Neural progenitor cell (in vitro differentiated cells): ENCODE data around the gene GDF10. TPM values are rescaled to one million over a fixed set of nuclear protein-coding genes. Genes with fewer than 3 reads are reported as not detected.

ENCODE experiments used
- DNase-seq: peaks from one replicate; pipeline ENCODE4 v3.0.0-alpha.2; 2016; ENCODE audit warnings: low spot score
- H2AFZ ChIP-seq: fragments of 200-600 bp; sonication (generic); replicated peaks from 2 replicates; pipeline ENCODE4 v1.6.1; 2016; ENCODE audit warnings: antibody characterized with exemption
- H3F3A ChIP-seq: fragments of 200-600 bp; sonication (generic); 2 replicates; pipeline ENCODE4 v1.6.1; 2016; ENCODE audit warnings: antibody characterized with exemption, low read depth
- H3K27ac ChIP-seq: fragments of 200-600 bp; sonication (generic); 2 replicates; pipeline ENCODE4 v1.5.1; 2016; ENCODE audit warnings: mild to moderate bottlenecking
- H3K27me3 ChIP-seq: fragments of 200-600 bp; sonication (generic); 2 replicates; pipeline ENCODE4 v1.6.1; 2016; ENCODE audit warnings: mild to moderate bottlenecking, moderate library complexity
- H3K36me3 ChIP-seq: fragments of 200-600 bp; sonication (generic); 2 replicates; pipeline ENCODE4 v1.5.1; 2016
- H3K4me1 ChIP-seq: fragments of 200-600 bp; sonication (generic); 2 replicates; pipeline ENCODE4 v1.6.1; 2016; ENCODE audit warnings: mixed run types
- H3K4me2 ChIP-seq: fragments of 200-600 bp; sonication (generic); 2 replicates; pipeline ENCODE4 v1.6.1; 2016
- H3K4me3 ChIP-seq: fragments of 200-600 bp; sonication (generic); 2 replicates; pipeline ENCODE4 v1.5.1; 2016
- H3K79me2 ChIP-seq: fragments of 200-600 bp; sonication (generic); 2 replicates; pipeline ENCODE4 v1.6.1; 2016; ENCODE audit warnings: low read depth
- H3K9ac ChIP-seq: fragments of 200-600 bp; sonication (generic); 2 replicates; pipeline ENCODE4 v1.6.1; 2016
- H3K9me3 ChIP-seq: fragments of 200-600 bp; sonication (generic); 2 replicates; pipeline ENCODE4 v1.5.1; 2016; ENCODE audit warnings: low read depth
- H4K20me1 ChIP-seq: fragments of 200-600 bp; sonication (generic); 2 replicates; pipeline ENCODE4 v1.6.1; 2016; ENCODE audit warnings: low read depth
- H3K27ac Mint-ChIP-seq: 3 replicates; pipeline ENCODE4 v1.8.0; 2021; ENCODE audit warnings: mixed read lengths
- H3K27me3 Mint-ChIP-seq: 2 replicates; pipeline ENCODE4 v1.8.0; 2022; ENCODE audit warnings: low read depth, mild to moderate bottlenecking, inconsistent platforms, moderate library complexity, mixed read lengths; ENCODE audit not compliant: insufficient read depth
- H3K36me3 Mint-ChIP-seq: 3 replicates; pipeline ENCODE4 v1.8.0; 2021; ENCODE audit warnings: mixed read lengths
- H3K4me1 Mint-ChIP-seq: 3 replicates; pipeline ENCODE4 v1.8.0; 2021; ENCODE audit warnings: mixed read lengths
- H3K4me3 Mint-ChIP-seq: 3 replicates; pipeline ENCODE4 v1.8.0; 2021; ENCODE audit warnings: mild to moderate bottlenecking, moderate library complexity, mixed read lengths
- H3K9me3 Mint-ChIP-seq: 3 replicates; pipeline ENCODE4 v1.8.0; 2020; ENCODE audit warnings: mixed read lengths
- EZH2 ChIP-seq: fragments of 200-600 bp; sonication (generic); IDR thresholded peaks from 2 replicates; pipeline ENCODE4 v1.6.1; 2017; ENCODE audit warnings: antibody characterized with exemption, mild to moderate bottlenecking, moderate library complexity
- EZH2phosphoT487 ChIP-seq: fragments of 200-600 bp; sonication (generic); IDR thresholded peaks from 2 replicates; pipeline ENCODE4 v1.6.1; 2017; ENCODE audit warnings: antibody characterized with exemption
- total RNA-seq: library from RNA; depleted of rRNA; stranded (reverse); fragments of >200 nt; gene quantifications from 2 replicates; pipeline ENCODE4 v1.2.3, GENCODE V29; 2015; ENCODE audit warnings: low replicate concordance
- TF ChIP-seq, protein P1 (sequence below): fragments of 200-600 bp; sonication (generic); IDR thresholded peaks from 2 replicates; pipeline ENCODE4 v1.5.1; 2017; ENCODE audit warnings: antibody characterized with exemption, mild to moderate bottlenecking

The GDF10 gene
- total RNA-seq: 0.28 and 1.6 TPM in 2 replicates

DNA sequence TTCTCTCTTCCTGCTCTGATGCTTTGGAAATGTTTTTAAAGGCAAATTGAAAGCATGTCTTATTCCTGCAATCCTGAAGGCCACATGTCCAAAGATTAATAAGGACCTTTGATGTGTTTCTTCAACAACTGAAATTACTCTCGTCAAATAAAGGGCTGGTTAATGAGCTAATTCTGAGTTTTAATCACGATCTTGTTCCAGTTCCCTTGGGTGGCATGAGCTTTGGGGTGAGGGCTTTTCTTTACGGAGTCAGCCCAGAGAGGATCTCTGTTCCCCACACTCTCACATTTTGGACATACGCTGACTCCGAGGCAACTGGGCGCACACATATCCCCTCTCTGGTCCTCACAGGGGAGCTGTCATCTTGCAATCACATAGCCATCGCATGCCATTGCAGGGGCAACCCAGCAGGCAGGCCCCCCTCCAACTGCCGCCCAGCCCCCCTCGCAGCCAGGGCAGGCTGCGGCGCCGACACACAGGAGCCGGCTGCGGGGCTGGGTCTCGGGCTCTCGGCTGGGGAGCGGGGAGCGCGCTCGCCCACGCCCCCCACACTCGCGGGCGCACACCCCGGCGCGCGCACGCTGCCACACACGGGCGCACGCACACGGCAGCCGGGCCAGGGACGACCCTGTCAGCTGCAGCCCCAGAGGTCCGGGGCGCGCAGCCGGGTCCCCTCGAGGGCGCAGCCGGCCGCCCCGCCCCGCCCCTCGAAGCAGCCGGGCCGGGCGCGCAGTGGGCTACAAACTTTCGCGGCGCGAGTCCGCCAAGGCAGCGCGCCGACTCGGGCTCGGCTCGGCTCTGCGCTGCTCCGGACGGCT lies at the start of gene GDF10:
TSS of gene GDF10 (plus strand) at position 587 of the 818 bp plus-strand sequence. CDS start 455 bp downstream, outside the sequence.
- no peaks in the 10 kb centered on the region for H4K20me1 ChIP-seq
- peak within 1 kb of the TSS; percentile 98 for H2AFZ ChIP-seq
- peaks cover 48% of the 10 kb centered on the region for H3K4me1 ChIP-seq
- H3K4me3 ChIP-seq: peak within 1 kb of the TSS; percentile 67
- Mint-ChIP-seq H3K27me3 (peaks cover 8% of the 10 kb centered on the region), H3K27ac (no peak within 1 kb of the TSS), H3K4me3 (peak within 1 kb of the TSS; percentile 88), H3K36me3 (no peaks in the 10 kb centered on the region), H3K4me1 (peaks cover 72% of the 10 kb centered on the region), H3K9me3 (no peaks in the 10 kb centered on the region)
- H3K27ac ChIP-seq: no peak within 1 kb of the TSS
- H3K36me3 ChIP-seq: no peaks in the 10 kb centered on the region
- no peak within 1 kb of the TSS for H3K9ac ChIP-seq
- H3F3A ChIP-seq: peaks cover 28% of the 10 kb centered on the region
- peaks cover 44% of the 10 kb centered on the region for H3K27me3 ChIP-seq
- no peak for TF ChIP-seq EZH2phosphoT487
- no peak for TF ChIP-seq EZH2
- TF ChIP-seq, protein P1, sequence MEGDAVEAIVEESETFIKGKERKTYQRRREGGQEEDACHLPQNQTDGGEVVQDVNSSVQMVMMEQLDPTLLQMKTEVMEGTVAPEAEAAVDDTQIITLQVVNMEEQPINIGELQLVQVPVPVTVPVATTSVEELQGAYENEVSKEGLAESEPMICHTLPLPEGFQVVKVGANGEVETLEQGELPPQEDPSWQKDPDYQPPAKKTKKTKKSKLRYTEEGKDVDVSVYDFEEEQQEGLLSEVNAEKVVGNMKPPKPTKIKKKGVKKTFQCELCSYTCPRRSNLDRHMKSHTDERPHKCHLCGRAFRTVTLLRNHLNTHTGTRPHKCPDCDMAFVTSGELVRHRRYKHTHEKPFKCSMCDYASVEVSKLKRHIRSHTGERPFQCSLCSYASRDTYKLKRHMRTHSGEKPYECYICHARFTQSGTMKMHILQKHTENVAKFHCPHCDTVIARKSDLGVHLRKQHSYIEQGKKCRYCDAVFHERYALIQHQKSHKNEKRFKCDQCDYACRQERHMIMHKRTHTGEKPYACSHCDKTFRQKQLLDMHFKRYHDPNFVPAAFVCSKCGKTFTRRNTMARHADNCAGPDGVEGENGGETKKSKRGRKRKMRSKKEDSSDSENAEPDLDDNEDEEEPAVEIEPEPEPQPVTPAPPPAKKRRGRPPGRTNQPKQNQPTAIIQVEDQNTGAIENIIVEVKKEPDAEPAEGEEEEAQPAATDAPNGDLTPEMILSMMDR: no peak
- H3K4me2 ChIP-seq: peak within 1 kb of the TSS; percentile 97
- H3K9me3 ChIP-seq: no peaks in the 10 kb centered on the region
- peak; percentile 68 for DNase-seq
- H3K79me2 ChIP-seq: no peaks in the 10 kb centered on the region

DNA sequence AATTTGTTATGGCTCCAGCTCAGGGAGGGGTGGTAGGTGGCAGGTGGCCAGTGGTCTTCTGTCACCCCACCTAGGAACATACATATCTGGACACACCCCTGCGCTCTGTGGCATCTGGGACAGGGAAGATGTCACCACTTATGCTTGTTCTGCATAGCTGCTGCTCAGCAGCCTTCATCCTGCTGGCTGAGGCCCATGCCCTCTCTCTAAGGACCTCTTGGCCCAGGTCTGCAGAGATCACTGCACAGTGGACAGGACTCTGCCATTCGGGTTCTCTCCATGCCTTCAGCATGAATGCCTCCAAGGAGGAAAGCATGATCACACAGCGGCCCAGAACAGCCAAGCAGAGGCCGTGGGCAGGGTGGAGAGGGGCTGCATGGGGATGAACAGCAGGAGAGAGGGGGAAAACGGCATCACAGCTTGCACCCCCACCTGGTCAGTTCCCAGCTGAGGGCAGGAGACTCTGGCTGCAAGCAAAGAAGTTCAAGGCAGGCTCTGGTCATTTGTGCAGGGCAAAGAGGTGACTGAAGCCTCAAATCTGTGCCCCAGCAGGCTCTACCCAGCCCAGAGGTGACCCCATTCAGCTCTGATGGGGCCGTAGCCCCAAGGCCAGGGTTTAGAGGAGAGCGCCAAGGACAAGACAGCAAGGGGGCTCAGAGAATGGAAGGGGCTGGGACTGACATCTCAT lies 47.8 kb upstream of the GDF10 start:
- Histone ChIP-seq H3K4me1 (no peaks in the 10 kb centered on the region), H3K4me2 (no peak overlapping the region), H3K36me3 (no peaks in the 10 kb centered on the region), H2AFZ (no peak overlapping the region), H3K9ac (no peak overlapping the region), H4K20me1 (no peaks in the 10 kb centered on the region), H3K4me3 (no peak overlapping the region), H3F3A (no peaks in the 10 kb centered on the region), H3K27me3 (no peaks in the 10 kb centered on the region), H3K9me3 (no peaks in the 10 kb centered on the region), H3K79me2 (no peaks in the 10 kb centered on the region), H3K27ac (no peak overlapping the region)
- Mint-ChIP-seq H3K4me3 (no peak overlapping the region), H3K27ac (no peak overlapping the region), H3K27me3 (peaks cover 17% of the 10 kb centered on the region), H3K36me3 (peaks cover 1% of the 10 kb centered on the region), H3K4me1 (peaks cover 17% of the 10 kb centered on the region), H3K9me3 (no peaks in the 10 kb centered on the region)
- TF ChIP-seq, protein P1: no peak
- TF ChIP-seq EZH2phosphoT487 (no peak), EZH2 (no peak)
- no peak for DNase-seq

GRCh38 chr10:47253030-47253637 lies 46.9 kb upstream of the GDF10 start:
- no peak for TF ChIP-seq EZH2phosphoT487
- TF ChIP-seq EZH2: no peak
- TF ChIP-seq, protein P1: no peak
- Histone ChIP-seq H3K79me2 (no peaks in the 10 kb centered on the region), H3K9me3 (no peaks in the 10 kb centered on the region), H3K36me3 (no peaks in the 10 kb centered on the region), H3K4me2 (no peak overlapping the region), H4K20me1 (no peaks in the 10 kb centered on the region), H3K9ac (no peak overlapping the region), H3K4me1 (no peaks in the 10 kb centered on the region), H3K4me3 (no peak overlapping the region), H3K27ac (no peak overlapping the region), H3K27me3 (no peaks in the 10 kb centered on the region), H3F3A (no peaks in the 10 kb centered on the region), H2AFZ (peak overlapping the region; percentile 64)
- Mint-ChIP-seq H3K36me3 (peaks cover 2% of the 10 kb centered on the region), H3K9me3 (no peaks in the 10 kb centered on the region), H3K4me1 (peaks cover 17% of the 10 kb centered on the region), H3K27me3 (peaks cover 16% of the 10 kb centered on the region), H3K4me3 (no peak overlapping the region), H3K27ac (no peak overlapping the region)
- no peak for DNase-seq
